Pancreas (tissue), 10 donors: ENCODE measurements around the gene DYNC1H1. TPM values are rescaled to one million over a fixed set of nuclear protein-coding genes. Genes with fewer than 3 reads are reported as not detected.
A peak's percentile ranks its signal among the peaks of the same experiment; 100 is the strongest.

Experiments
- ATAC-seq, 4 donors: fragments of 200-7000 bp; cut with Tn5 transposase; one replicate each; pipeline versions ENCODE4 v1.8.0 to v1.9.1; 2020; ENCODE audit warnings: mild to moderate bottlenecking in 4 of 4, moderate library complexity in 4 of 4
- DNase-seq, 6 donors: peaks; one replicate each; pipeline ENCODE4 v3.0.0-alpha.2; 2020
- FAIRE-seq: peaks from 2 replicates; lab custom pipeline; 2012; peaks lifted over from hg19 to GRCh38; lab: Jason Lieb, UNC
- H3K27ac ChIP-seq, 4 donors: fragments of 200-600 bp; sonication (generic); 1 replicate in 3 of 4; 2 replicates in 1 of 4; pipeline versions ENCODE4 v1.5.0 to v1.8.0; 2020
- H3K27me3 ChIP-seq, 4 donors: fragments of 200-600 bp; one replicate each; pipeline ENCODE4 v1.8.0; 2021
- H3K36me3 ChIP-seq, 3 donors: fragments of 200-600 bp; sonication (generic) in 1 of 3; one replicate each; pipeline versions ENCODE4 v1.5.0 to v1.8.0; 2020 to 2021
- H3K4me1 ChIP-seq, 3 donors: fragments of 200-600 bp; one replicate each; pipeline ENCODE4 v1.8.0; 2021
- H3K4me3 ChIP-seq, 4 donors: fragments of 200-600 bp; sonication (generic) in 2 of 4; one replicate each; pipeline versions ENCODE4 v1.5.0 to v1.8.0; 2020 to 2021
- H3K9me3 ChIP-seq, 4 donors: fragments of 200-600 bp; one replicate each; pipeline ENCODE4 v1.8.0; 2021
- WGBS, 2 donors: extraction: QIAGEN DNeasy Blood & Tissue Kit; methylation state at CpG; one replicate each; pipeline ENCODE4 v1.1.7; 2013; 5-methylcytosine and 5-hydroxymethylcytosine counted together
- intact Hi-C, 3 donors: fragments of 100-400 bp; cut with DNase I; formaldehyde crosslinking; loops; one replicate each; pipeline versions ENCODE4 v1.11.1 to v1.14.2; 2022
- polyA plus RNA-seq, 2 donors: library from polyadenylated mRNA; stranded (reverse); fragments of 200-250 nt; gene quantifications; one replicate each; pipeline ENCODE4 v1.2.3, GENCODE V29; 2013
- total RNA-seq, 6 donors: library from RNA; stranded (reverse); fragmentation: NEBNext Ultra II Directional in 4 of 6; extraction: Animal tissue kit (Norgen Biotek cat#: 25700) in 4 of 6; gene quantifications; one replicate each; pipeline versions ENCODE4 v1.2.1 to v1.2.4, GENCODE V29; 2021 to 2023
- TF ChIP-seq, protein P1 (sequence below), 4 donors: fragments of 200-600 bp; sonication (generic) in 3 of 4; IDR thresholded peaks; one replicate each; pipeline versions ENCODE4 v1.5.0 to v1.8.0; 2021; ENCODE audit warnings: antibody characterized with exemption in 4 of 4
- donor health status: healthy with polysubstance abuse.
- donor health status: DM: no; HTN: no; CAD: no; lungs with moderate emphysema.
- donor health status: DM: no; HTN: no; CAD: no.
- donor health status: control.
- donor health status: control.
- donor health status: Bipolar disorder and iron deficiency.
- donor health status: DM: yes; HTN: yes; CAD: no.
- donor health status: DM: no; HTN: no; CAD: no.
- donor health status: DM: no; HTN: no; CAD: no.
- donor health status: DM: yes; HTN: yes; CAD: no.

DYNC1H1 gene
- total and polyA plus RNA-seq, 8 donors = 95.7 to 215 (median 132) TPM

DNA sequence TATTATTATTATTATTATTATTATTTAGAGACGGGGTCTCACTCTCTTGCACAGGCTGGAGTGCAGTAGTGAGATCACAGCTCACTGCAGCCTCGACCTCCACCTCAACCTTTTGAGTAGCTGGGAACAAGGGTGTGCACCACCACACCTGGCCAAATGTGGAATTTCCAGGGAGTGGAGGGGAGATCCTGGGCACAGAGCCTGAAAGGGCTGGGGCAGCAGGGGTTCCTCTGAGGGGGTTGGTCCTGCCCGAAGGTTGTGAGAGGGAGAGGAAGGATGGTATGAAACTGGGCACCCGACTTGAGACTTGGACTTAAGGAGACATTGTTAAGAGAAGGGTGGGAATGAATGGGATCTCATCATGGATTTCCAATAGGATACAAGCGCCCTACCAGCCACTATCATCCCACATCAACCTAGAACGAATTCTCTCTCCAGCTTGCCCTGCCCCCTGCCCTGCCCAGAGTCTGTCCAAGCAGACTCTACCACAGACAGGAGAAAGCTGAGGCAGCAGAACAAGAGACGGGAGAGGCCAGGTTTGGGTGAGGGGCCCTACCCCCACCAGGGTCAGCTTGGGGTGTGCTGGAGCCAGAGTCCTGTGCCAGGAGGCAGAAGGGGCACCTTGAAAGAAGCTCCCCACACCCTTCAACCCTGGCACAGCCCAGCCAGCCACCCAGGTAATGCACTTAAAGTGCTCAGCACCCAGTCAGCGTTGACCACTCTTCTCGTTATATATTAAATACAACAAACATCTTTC is 2.4 kb upstream of the DYNC1H1 start:
- 73 to 82% methylated on average over 9 of the region's 9 CpGs for WGBS, 2 donors

DNA sequence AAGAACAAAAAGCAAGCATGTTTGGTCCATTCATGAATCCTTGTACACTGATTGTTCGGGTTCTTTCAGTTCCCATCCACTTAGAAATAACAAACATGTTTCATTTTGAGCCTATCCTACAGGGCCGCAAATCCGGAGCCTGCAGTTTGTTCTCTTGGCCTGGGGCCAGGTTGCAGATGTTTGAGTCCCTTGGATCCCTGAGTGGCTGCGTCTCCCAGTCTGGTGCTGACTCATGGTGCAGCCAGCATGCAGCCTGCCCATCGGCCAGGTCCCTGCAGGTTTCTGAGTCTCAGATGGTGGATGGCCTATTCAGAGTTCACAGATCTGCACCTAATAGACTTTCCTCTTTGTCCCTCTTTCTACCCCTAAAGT is 1.9 kb upstream of the DYNC1H1 start:
- Histone ChIP-seq H3K4me1 (peaks cover 6 to 14% (median 12%) of the 10 kb centered on the region in 3 donors), H3K27ac (no peak overlapping the region)
- 25 to 31% methylated on average over 5 of the region's 5 CpGs for WGBS, 2 donors

More for the DNA sequence above, 2.4 kb upstream of the DYNC1H1 start:
- Histone ChIP-seq H3K27me3 (no peaks in the 10 kb centered on the region), H3K4me3 (no peak overlapping the region), H3K9me3 (no peaks in the 10 kb centered on the region), H3K36me3 (no peaks in the 10 kb centered on the region), H3K27ac (no peak overlapping the region), H3K4me1 (peaks cover 6 to 14% (median 12%) of the 10 kb centered on the region in 3 donors)
- no peak for ATAC-seq
- TF ChIP-seq, protein P1, sequence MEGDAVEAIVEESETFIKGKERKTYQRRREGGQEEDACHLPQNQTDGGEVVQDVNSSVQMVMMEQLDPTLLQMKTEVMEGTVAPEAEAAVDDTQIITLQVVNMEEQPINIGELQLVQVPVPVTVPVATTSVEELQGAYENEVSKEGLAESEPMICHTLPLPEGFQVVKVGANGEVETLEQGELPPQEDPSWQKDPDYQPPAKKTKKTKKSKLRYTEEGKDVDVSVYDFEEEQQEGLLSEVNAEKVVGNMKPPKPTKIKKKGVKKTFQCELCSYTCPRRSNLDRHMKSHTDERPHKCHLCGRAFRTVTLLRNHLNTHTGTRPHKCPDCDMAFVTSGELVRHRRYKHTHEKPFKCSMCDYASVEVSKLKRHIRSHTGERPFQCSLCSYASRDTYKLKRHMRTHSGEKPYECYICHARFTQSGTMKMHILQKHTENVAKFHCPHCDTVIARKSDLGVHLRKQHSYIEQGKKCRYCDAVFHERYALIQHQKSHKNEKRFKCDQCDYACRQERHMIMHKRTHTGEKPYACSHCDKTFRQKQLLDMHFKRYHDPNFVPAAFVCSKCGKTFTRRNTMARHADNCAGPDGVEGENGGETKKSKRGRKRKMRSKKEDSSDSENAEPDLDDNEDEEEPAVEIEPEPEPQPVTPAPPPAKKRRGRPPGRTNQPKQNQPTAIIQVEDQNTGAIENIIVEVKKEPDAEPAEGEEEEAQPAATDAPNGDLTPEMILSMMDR (IDR thresholded peaks at IDR 0.05) = no peak
- no peak for FAIRE-seq
- intact Hi-C loops = loop anchor here in 1 of 3 donors (10.0 kb wide), 1 partner anchor 123 kb away; the partner anchor contains the start of gene HSP90AA1
- DNase-seq = peak in 1 of 6 donors; percentile 52

DNA sequence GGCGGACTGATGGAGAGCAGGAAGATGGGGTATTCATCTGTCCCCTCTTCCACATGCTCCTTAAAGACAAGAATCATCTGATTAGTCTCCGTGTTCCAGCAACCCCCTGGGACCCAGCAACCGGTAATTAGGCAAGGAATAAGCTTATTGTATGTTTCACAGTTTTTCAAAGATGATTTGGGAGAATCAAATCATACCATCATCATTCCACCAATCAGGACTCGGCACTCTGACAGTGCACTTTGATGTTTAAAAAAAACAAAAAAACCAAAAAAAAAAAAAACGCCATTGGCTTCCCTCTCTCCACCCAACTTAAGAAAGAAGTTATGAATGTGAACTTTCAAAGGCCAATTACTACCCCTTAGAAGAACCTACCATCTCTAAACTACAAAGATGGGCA is 1.3 kb upstream of the DYNC1H1 start:
- no peaks in the 10 kb centered on the region for H3K36me3 ChIP-seq
- H3K27me3 ChIP-seq = no peaks in the 10 kb centered on the region
- FAIRE-seq (no peak), ATAC-seq (no peak), DNase-seq (peak in 1 of 6 donors; percentile 6)
- no peak overlapping the region for H3K27ac ChIP-seq
- TF ChIP-seq, protein P1 (IDR thresholded peaks at IDR 0.05) = no peak
- no peak overlapping the region for H3K4me3 ChIP-seq
- H3K9me3 ChIP-seq = no peaks in the 10 kb centered on the region
- peaks cover 6 to 17% (median 12%) of the 10 kb centered on the region in 3 donors for H3K4me1 ChIP-seq
- intact Hi-C loops = loop anchor here in 1 of 3 donors (10.0 kb wide), 1 partner anchor 122 kb away; the partner anchor contains the start of gene HSP90AA1
- 76 to 78% methylated on average over 5 of the region's 5 CpGs for WGBS, 2 donors

More for the DNA sequence above, 1.9 kb upstream of the DYNC1H1 start:
- H3K4me3 ChIP-seq = no peak overlapping the region
- FAIRE-seq = no peak
- intact Hi-C loops = loop anchor here in 1 of 3 donors (10.0 kb wide), 1 partner anchor 122 kb away; the partner anchor contains the start of gene HSP90AA1
- no peaks in the 10 kb centered on the region for H3K9me3 ChIP-seq
- peak; percentile 67 to 86 (median 76) for DNase-seq
- no peaks in the 10 kb centered on the region for H3K27me3 ChIP-seq
- ATAC-seq = peak in 2 of 4 donors; percentile 2 to 13
- TF ChIP-seq, protein P1 (IDR thresholded peaks at IDR 0.05) = no peak
- no peaks in the 10 kb centered on the region for H3K36me3 ChIP-seq

DNA sequence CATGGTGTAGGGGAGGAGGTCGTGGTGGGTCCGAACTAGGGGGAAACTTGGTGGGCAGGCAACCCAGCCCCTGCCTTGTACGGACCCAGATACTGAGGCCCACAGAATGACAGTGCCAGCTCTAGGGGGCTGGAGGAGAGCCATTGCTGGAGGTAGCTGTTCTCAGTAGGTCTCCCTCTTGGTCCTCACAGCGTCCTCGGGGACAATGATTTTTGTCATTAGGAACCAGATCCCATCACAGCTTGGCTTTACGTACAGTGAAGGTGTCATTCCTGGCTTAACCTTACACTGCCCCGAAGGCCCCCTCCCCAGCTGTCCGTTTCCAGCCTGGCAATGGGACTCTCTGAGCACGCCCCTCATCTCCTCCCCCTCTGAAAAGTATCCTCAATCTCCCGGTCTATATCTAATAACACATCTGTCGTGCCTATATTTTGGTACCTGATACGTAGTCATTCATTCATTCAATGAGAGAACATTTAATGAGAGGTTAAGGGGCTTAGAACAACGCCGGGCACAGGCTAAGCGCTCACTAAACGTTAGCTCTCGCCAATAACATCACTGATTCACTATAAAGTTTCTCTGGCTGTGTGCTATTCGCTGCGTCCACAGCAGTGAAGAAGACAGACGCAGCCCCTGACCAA is 597 bp upstream of the DYNC1H1 start:
- TF ChIP-seq, protein P1 (IDR thresholded peaks at IDR 0.05) = no peak
- no peak for ATAC-seq
- H3K27me3 ChIP-seq = no peaks in the 10 kb centered on the region
- no peak overlapping the region for H3K27ac ChIP-seq
- H3K9me3 ChIP-seq = no peaks in the 10 kb centered on the region
- no peaks in the 10 kb centered on the region for H3K36me3 ChIP-seq
- WGBS, 2 donors = 59 to 62% methylated on average over 20 of the region's 20 CpGs
- no peak for FAIRE-seq
- intact Hi-C loops = loop anchor here in 1 of 3 donors (10.0 kb wide), 1 partner anchor 121 kb away; the partner anchor contains the start of gene HSP90AA1
- peaks cover 6 to 17% (median 12%) of the 10 kb centered on the region in 3 donors for H3K4me1 ChIP-seq
- H3K4me3 ChIP-seq = no peak overlapping the region
- DNase-seq = peak in 2 of 6 donors; percentile 35 to 43
